ENCODE measurements around the gene CKAP4.

Gene CKAP4

DNA sequence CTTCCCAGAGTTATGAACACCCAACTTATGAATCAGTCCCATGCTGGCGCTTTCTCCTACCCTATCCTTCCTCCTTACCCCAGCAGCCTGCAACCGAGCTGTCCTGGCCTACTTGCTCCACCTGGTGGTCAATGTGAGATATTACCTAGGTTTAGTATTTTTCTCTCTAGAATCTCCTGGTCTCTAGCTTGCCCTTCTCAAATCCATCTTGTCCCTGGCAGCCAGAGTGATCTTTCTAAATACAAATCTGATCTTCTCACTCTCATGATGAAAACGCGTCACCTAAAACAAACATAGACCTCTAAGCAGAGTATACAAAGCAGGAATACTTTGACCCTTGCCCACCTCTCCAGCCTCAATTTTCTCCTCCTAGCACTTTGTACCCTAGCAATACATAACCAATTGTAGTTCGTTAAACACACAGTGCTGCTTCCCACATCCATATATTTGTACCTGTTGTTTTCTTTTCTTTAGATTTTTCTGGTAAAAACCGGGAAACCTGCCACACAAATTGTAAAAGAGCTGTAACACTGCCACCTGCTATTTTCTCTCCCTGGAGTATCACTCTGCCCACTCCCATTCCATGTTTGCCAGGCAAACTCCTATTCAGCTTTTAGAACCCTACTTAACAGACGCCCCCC, 34.8 kb upstream of the CKAP4 start:
- TF ChIP-seq ZNF274 (IDR thresholded peaks at IDR 0.05; ENCODE audit: low read depth, low read length) = no peak
- no peak overlapping the region for H3K4me3 ChIP-seq (ENCODE audit: low read length)

DNA sequence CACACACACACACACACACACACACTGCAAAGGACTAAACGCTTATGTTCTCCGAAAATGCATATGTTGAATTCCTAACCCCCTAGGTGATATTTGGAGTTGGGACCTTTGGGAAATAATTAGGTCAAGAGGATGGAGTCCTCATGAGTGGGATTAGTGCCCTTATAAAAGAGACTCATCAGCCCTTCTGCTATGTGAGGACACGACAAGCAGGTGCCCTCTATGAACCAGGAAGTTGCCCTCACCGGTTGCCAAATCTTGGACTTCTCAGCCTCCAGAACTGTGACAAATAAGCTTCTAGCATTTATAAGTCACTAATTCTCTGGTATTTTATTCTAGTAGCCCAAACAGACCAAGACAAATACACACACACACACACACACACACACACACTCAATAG, 34.0 kb upstream of the CKAP4 start:
- TF ChIP-seq ZNF274 (IDR thresholded peaks at IDR 0.05; ENCODE audit: low read depth, low read length) = no peak
- H3K4me3 ChIP-seq (ENCODE audit: low read length) = no peak overlapping the region

DNA sequence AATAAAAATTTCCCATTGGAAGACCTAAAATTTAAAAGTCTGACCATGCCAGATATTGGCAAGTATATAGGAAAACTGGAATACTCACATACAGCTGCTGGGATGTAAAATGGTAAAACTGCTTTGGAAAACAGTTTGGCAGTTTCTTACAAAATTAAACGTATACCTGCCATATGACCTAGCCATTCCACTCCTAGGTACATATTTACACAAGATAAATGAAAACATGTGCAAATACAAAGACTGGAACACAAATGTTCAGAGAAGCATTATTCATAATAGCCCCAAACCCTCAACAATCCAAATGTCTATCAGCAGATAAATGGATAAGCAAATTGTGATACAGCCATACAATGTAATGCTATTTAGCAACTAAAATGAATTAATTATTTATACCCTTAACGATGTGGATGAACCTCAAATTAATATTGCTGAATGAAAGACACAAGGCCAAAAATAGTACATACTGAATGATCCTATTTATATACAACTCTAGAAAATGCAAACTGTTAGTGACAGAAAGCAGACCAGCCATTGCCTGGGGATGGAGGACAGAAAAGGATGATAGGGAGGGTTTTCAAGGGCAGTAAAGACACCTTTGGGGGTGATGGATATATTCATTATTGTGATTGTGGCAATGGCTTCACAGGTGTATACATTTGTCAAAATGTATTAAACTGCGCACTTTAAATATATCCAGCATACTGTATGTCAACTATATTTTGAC, 33.4 kb upstream of the CKAP4 start:
- H3K4me3 ChIP-seq (ENCODE audit: low read length) = no peak overlapping the region
- TF ChIP-seq ZNF274 (IDR thresholded peaks at IDR 0.05; ENCODE audit: low read depth, low read length) = no peak

DNA sequence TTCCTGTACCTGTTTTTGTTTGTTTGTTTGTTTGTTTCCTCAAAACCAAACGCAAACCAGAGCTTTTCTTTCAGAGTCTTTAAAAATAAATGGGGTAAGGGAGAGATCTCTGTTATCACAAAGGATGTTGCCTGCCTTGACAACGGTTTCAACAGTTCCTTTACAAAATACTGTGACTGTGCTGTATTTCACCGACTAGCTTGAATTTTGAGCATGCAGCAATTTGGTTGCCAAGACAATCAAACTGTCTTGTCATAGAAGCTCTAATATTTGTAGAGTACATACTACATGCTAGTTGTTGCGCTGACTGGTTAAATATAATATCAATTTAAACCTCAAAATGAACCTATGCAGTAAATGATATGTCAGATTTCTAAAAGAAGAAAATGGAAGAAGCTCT, 32.3 kb upstream of the CKAP4 start:
- no peak overlapping the region for H3K4me3 ChIP-seq (ENCODE audit: low read length)
- TF ChIP-seq ZNF274 (IDR thresholded peaks at IDR 0.05; ENCODE audit: low read depth, low read length) = no peak

DNA sequence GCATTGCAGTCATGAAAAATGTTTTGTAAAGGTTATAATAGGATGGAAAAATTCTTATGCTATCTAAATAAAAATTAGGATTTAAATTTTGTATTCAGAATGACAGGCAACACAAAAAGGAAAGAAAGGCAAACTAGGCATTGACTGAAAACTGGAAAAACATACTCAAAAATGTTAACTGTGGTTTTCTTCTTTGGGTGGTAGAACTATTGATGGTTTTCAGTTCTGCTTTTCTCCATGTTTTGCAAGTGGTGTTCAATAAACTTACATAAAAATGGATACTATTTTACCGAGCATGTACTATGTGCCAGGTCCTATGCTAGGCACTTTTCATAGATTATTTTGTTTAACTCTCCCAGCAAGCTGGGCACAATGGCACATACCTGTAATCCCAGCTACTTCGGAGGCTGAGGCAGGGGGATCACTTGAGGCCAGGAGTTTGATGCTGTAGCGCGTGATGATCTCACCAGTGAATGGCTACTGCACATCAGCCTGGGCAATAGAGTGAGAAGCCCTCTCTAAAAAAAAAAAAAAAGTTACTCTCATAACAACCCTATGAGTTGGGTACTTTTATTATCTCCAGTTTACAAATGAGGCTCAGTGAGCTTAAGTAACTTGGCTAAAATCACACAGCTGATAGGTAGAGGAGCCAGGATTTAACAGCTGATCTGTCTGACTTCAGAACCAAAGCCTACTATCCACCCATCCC, 28.4 kb upstream of the CKAP4 start:
- H3K4me3 ChIP-seq (ENCODE audit: low read length) = no peak overlapping the region; the same call in 1 of the 2 replicates
- TF ChIP-seq ZNF274 (IDR thresholded peaks at IDR 0.05; ENCODE audit: low read depth, low read length) = no peak

DNA sequence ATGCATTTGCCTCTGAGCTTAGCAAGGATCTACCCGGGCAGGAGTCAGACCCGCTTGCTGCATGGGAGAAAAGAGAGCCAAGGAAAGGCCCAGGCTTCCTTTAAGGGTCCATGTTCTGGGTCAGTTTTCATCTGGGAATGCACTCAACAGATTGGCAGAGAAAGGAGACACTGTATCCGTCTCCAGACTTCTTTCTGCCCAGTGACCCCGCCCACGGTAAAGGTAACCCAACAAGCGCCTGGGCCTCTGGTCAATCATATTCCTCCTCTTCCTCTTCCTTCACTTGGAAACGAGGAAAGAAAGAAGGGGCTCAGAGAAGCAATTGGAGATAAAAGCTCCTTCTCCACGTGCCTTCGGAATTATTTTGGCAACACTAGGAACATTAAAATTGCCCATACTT, 27.6 kb upstream of the CKAP4 start:
- H3K4me3 ChIP-seq (ENCODE audit: low read length) = no peak overlapping the region
- no peak for TF ChIP-seq ZNF274 (IDR thresholded peaks at IDR 0.05; ENCODE audit: low read depth, low read length)

DNA sequence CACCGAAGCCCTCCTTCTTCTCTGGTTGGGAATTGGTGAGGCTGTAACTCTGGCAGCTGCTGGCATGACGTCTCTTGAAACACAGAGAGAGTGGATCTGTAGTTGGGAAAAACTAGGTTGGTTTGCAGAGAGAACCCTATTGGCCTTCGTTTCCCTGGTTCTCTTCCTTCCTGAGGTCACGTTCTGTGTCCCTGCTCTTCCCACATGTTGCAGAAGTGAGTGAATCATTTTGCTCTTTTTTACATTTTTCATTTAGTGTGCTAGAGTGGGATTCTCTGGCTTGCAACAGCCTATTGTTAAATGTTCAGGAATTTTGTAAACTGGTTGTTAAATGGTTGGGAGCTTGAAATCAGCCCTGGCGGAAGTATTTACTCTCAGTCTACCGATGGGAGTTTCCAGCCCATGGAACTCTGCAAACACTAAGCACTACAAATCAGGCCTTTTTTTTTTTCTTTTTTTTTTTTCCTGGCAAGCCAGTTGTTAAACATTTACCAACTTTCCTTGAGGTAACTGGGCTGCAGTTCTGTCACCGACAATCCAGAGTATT, 26.8 kb upstream of the CKAP4 start:
- TF ChIP-seq ZNF274 (IDR thresholded peaks at IDR 0.05; ENCODE audit: low read depth, low read length) = no peak
- no peak overlapping the region for H3K4me3 ChIP-seq (ENCODE audit: low read length)

DNA sequence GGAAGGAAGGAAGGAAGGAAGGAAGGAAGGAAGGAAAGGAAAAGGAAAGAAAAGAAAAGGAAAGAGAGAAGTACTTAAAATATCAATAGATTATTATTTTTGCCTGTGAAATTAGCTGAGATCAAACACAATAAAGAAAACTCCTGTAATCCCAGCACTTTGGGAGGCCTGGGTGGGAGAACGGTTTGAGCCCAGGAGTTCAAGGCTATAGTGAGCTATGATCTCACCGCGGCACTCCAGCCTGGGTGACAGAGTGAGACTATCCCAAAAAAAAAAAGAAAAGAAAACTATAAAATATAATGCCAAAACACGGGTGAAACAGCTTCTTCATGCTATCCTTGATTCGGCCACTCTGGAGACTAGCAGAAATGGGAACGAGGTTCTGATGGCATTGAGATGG, 26.2 kb upstream of the CKAP4 start:
- H3K4me3 ChIP-seq (ENCODE audit: low read length) = no peak overlapping the region
- TF ChIP-seq ZNF274 (IDR thresholded peaks at IDR 0.05; ENCODE audit: low read depth, low read length) = no peak

DNA sequence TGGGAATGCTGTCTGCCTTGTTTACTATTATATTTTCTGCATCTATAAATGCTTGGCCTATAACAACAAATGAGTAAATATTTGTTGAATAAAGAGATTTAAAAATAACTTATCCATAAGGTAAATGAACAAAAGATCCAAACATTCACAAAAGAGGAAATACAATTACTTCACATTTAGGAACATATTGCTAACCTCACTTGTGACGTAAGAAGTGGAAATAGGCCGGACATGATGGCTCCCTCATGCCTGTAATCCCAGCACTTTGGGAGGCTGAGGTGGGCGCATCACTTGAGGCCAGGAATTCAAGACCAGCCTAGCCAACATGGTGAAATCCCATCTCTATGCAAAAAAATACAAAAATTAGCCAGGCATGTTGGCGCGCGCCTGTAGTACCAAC, 25.7 kb upstream of the CKAP4 start:
- no peak for TF ChIP-seq ZNF274 (IDR thresholded peaks at IDR 0.05; ENCODE audit: low read depth, low read length)
- H3K4me3 ChIP-seq (ENCODE audit: low read length) = no peak overlapping the region

DNA sequence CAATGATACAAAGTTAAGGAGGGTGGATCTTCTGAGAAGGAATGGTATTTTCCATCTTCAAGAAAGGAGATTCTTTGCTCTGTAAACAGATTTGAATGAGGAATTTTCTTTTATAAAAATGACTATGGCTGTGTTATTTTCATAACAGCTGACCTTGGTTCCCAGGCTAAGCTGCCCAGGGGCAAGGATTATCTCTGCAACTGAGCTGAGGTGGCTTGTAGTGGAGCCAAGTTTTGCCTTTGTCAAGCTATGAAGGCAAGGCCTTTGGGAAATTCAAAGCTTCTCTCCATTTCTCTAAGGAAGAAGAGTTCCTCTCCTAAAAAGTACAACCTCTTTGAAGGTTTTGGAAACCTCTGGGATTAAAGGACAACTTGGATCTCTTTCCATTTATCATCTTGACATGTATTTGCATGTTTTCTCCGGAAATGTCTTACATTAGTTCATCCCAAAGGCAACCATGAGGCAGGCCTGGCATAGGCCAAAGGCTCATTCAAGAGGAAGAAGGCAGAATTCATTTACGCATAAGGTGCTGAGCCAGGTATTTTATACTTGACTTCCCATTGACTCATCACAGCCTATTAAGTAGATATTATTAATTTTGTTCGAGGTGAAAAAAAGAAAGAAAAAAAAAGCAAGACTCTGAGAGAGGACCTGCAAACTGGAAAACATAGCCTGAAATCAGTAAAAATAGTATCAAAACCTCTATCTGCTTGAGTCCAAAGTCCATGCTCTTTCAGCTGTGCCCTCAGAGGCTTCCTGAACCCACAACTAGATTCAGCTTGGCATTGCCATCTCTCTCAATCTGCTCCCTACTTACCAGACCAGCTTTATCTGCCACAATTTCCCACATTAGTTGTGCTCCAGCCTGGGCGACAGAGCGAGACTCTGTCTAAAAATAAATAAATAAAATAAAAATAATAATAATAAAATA, 24.0 kb upstream of the CKAP4 start:
- TF ChIP-seq ZNF274 (IDR thresholded peaks at IDR 0.05; ENCODE audit: low read depth, low read length) = no peak
- no peak overlapping the region for H3K4me3 ChIP-seq (ENCODE audit: low read length)

DNA sequence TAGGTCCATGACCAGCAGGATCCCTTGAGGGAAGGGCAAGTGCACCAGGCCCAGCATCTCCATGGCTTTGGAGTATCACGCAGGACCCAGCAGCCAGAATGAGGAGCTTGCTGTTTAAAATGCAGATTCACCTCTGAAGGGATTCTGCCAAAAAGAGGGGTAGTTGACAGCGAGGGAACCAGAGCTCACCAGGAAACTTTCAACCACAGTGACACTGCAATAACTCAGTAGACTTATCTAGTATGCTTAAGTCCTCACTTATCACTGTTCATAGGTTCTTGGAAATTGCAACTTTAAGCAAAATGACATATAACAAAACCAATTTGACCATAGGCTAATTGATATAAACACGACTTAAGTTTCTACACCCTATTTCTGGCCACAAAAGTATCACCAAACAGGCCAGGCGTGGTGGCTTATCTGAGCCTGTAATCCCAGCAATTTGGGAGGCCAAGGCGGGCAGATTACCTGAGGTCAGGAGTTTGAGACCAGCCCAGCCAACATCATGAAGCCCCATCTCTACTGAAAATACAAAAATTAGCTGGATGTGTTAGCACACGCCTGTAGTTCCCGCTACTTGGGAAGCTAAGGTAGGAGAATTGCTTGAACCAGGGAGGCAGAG, 21.4 kb upstream of the CKAP4 start:
- no peak for TF ChIP-seq ZNF274 (IDR thresholded peaks at IDR 0.05; ENCODE audit: low read depth, low read length)
- H3K4me3 ChIP-seq (ENCODE audit: low read length) = no peak overlapping the region

DNA sequence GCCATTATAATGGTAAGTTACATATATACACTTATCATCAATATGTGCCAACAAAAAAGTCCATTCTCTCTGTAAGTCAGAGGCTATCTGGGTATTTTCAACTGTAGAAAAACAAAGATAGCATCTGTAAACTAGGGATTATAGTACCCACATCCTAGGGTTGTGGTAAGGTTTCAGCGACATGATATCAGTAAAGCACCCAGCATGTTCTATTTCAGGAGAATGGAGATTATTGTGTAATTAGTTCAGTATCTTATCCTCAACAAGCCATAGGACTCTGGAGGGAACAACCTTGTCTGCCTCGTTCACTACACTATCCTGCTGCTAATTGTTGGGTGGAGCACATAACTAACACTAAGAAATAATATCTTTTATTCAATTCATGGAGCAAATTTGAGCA, 19.7 kb upstream of the CKAP4 start:
- no peak for TF ChIP-seq ZNF274 (IDR thresholded peaks at IDR 0.05; ENCODE audit: low read depth, low read length)
- H3K4me3 ChIP-seq (ENCODE audit: low read length) = no peak overlapping the region

DNA sequence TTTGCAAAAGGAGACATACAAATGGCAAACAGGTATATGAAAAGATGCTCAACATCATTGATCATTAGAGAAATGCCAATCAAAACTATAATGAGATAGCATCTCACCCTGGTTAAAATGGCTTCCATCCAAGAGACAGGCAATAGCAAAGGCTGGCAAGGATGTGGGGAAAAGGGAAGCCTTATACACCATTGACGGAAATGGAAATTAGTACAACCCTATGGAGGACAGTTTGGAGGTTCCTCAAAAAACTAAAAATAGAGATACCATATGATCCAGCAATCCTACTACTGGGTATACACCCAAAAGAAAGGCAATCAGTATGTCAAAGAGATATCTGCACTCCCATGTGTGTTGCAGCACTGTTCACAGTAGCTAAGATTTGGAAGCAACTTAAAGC, 17.3 kb upstream of the CKAP4 start:
- no peak for TF ChIP-seq ZNF274 (IDR thresholded peaks at IDR 0.05; ENCODE audit: low read depth, low read length)
- H3K4me3 ChIP-seq (ENCODE audit: low read length) = no peak overlapping the region

All from GM08714 (cell line).